Esophagus mucosa (tissue), 1 donor: ENCODE data around the gene IRF8. TPM values are rescaled to one million over a fixed set of nuclear protein-coding genes. Genes with fewer than 3 reads are reported as not detected.

Experiments used
- ATAC-seq: fragments of 200-7000 bp; cut with Tn5 transposase; one replicate; pipeline ENCODE4 v1.9.1; 2020
- total RNA-seq: library from RNA; stranded (reverse); gene quantifications from one replicate; pipeline ENCODE4 v1.2.4, GENCODE V29; 2023
- donor health status: DM: yes; HTN: yes; CAD: no.

IRF8 gene
- total RNA-seq, 1 donor from 2014 or later, result 2.2 TPM

DNA sequence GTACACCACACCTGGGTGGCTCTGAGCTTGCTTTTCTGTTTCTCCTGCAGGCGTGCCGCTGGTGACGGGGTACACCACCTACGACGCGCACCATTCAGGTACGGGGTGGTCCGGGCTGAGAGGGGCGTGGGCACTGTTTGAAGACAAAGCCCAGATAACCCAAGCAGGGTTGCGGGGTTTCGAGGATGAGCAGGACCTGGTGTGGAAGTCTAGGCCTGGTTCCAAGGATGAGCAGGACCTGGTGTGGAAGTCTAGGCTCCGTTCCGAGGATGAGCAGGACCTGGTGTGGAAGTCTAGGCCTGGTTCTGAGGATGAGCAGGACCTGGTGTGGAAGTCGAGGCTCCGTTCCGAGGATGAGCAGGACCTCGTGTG, 15.4 kb downstream of the IRF8 start:
- no peak for ATAC-seq

DNA sequence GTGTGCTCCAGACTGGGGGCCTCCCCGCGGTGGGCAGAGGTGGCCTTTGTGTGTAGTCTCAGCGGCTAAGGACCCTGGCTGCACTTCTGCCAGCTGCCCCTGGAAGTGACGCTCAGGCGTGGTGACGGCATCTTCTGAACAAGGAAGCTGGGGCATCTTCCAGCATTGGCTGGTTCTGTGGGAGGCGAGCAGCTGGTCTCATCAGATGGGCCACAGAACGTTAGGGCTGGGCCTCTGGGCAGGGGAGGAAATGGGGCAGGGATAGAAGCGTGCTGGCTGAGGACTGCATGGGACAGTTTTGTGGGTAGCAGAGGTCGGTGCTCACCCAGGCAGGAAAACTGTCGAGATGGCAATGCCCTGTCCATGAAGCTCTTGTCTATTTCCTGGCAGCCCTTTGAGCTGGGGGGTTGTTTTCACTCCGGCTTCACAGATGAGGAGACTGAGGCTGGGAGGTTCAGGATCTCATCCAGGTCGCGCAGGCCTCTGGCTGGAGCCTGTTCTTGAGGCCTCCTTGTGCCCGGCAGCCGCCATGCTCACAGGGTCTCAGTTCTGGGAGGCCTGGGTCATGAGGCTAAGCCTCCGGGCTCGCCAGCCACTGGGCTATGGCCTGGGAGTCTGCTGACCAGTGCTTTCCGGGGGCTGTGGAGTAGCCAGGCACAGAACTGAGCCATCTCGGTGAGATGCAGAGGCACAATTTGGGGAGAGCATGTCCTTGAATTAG, 16.3 kb downstream of the IRF8 start:
- no peak for ATAC-seq

DNA sequence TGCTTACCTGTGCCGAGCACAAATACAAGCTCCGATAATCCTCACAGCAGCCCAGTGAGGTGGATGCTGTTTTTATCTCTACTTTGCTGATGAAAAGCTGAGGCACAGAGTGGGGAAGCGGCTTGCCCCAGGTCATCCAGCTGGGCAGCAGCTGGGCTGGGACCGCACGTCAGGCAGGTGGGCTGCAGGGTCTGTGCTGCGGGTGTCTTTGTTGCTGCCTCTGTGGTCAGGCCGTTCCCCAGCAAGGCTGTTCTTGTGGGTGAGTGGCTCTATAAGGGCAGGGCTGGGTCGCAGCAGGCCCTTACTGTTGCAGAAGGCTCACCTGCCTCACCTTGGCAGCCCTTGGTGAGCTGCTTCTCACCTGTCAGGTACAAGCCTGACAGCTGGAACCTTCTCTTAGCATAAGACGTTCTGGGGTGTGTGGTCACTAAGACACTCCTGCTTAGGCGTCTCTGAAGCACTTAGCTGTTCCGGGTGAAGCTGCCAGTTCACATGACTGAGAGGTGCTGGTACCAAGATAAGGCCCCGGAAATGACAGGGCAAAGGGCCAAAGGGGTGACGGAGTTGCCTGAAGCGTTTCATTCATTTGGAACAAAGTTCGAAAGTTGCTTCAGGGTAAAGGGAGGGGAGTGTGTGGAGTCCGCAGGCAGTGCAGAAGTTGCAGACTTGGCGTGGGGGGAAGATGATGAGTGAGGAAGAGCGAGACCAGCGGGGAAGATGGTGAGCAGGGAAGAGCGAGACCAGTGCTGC, 17.4 kb downstream of the IRF8 start:
- ATAC-seq, result peak; percentile 43

DNA sequence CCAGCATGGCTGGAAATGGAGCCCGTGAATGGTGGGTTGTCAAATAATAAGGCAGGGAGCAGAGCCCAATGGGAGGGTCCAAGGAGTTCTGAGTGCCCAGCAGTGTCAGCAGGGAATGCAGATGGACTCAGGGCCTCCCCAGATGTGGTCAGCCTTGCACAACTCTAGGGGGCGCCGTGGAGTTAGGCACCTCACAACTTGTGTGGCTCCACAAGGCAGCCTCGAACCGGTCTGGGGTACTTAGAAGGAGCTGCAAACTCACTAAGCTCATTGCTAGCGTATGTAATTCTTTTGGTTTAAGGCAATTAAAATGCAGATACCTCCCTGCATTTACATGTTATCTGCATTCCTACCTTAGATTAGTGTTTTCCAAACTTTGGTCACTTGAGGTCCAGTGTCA, 18.1 kb downstream of the IRF8 start:
- no peak for ATAC-seq

DNA sequence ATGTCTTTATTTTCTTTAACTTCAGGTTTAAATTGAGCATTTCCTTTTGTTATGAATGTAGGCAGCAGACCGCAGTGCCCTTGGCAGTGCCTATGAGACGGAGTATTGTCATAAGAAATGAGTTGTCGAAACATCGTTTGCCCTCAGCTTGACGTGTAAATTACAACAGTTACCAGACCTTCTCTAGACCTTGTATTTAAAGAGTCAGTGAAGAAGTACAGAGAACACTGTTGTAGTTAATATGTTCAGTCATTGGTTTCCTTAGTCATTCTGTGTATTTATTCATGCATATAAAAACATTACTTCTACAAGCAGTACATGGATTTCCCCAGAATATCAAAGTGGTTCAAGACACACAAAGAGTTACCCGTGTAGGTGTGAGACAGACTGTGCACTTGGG, 19.0 kb downstream of the IRF8 start:
- ATAC-seq, result no peak

DNA sequence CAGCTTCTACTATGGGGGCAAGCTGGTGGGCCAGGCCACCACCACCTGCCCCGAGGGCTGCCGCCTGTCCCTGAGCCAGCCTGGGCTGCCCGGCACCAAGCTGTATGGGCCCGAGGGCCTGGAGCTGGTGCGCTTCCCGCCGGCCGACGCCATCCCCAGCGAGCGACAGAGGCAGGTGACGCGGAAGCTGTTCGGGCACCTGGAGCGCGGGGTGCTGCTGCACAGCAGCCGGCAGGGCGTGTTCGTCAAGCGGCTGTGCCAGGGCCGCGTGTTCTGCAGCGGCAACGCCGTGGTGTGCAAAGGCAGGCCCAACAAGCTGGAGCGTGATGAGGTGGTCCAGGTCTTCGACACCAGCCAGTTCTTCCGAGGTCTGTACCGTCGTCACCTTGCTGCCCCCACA, 19.5 kb downstream of the IRF8 start:
- peak; percentile 5 for ATAC-seq

DNA sequence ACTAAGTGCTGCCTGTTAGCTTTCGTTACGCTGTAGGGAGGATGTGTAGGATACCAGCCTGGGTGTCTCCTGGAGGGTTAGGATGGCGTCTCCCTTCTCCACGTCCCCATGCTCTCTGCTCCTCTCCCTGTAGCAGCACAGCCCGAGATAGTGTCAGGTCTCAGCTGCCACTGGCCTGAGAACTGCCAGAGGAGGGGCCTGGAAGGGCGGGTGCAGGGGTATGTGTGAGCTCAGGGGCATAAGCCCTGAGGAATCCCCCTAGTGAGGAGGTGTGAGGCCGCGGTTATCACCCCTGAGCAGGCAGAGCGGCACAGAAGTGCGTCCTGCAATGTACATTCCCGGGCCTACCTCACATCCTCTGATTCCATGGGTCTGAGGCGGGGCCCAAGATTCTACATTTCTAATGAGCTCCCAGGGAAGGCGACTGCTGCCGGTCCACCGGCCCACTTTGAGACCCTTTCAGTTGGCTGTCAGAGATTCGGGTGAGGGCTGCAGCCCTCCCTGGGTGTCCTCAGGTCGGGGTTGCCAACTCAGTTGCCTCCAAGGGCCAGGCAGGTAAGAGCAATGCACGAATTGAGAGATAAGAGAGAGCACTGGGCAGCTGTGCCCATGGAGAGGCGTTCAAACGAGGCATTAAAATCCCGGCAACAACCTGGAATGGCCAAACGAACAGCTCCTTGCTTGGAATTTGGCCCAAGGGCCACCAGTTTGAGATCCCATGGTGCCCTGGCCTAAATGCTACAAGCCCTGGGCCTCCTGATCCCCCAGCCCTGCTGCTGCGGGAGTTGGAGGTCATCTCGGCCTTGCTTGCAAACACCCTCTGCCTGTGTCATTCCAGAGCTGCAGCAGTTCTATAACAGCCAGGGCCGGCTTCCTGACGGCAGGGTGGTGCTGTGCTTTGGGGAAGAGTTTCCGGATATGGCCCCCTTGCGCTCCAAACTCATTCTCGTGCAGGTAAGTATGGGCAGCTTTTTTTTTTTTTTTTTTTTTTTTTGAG, 20.6 kb downstream of the IRF8 start:
- ATAC-seq, result no peak

DNA sequence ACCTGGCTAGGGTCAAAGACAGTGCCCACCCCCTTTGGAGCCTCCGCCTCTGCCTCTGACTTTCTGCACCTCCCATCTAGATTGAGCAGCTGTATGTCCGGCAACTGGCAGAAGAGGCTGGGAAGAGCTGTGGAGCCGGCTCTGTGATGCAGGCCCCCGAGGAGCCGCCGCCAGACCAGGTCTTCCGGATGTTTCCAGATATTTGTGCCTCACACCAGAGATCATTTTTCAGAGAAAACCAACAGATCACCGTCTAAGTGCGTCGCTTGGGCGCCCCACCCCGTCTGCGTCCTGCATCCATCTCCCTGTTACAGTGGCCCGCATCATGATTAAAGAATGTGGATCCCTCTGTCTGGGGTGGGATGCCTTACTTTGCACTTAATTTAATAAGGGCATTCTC, 22.1 kb downstream of the IRF8 start:
- no peak for ATAC-seq

DNA sequence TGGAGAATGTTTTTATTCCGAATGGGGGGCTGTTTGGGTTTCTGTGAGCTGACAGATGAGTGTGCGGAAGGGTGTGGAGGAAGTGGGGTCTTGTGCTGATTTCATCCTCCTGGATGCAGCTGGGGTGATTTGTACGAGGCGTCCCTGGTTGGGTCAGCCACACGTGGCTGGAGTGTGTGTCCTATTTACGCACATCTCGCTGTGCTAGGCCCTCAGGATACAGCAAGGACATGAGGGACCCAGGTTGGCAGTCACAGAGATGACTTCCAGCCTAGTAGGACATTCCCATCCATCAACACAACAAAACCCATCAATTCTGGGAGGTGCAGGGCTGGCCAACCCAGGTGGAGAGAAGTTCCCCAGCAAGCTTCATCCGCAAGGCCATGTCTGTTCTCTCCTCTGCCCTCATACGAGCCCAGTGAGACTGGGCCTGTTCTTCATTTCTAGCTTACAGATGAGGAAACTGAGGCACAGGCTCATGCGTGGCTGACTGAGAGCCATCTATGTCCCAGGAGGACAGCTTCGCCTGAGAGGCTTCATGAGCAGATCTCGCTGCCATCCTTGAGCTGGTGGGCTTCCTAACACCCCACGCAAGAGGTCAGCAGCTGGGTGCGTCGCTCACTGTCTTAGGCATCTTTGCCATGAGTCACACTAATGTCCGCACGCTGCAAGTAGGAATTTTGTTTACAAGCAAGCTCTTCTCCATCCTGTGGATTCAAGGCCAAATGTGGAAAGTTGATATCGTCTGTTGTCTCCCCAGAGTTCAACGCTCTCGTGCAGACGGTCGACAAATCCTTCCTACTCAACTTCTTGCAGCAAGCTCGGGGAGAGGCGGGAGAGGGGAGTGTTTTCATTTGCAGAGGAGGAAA, 24.4 kb downstream of the IRF8 start:
- ATAC-seq, result no peak

DNA sequence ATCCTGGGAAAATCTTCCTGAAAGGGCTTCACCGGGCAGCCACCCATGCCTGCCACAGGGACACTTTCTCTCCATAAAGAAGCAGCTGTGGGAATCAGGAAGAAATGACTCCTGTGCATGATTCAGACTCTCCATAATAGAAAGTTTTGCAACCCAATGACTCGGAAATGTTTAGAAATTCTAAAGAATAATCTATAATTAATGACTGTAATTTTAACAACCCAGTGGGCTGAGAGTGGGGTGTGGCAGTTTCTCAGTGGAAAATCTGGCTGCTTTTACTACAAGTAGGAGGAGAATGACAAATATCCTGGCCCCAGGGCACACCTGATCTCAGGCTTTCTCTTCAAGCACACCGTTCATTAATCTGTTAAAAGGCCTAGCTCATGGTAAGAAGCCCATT, 25.7 kb downstream of the IRF8 start:
- peak; percentile 59 for ATAC-seq

DNA sequence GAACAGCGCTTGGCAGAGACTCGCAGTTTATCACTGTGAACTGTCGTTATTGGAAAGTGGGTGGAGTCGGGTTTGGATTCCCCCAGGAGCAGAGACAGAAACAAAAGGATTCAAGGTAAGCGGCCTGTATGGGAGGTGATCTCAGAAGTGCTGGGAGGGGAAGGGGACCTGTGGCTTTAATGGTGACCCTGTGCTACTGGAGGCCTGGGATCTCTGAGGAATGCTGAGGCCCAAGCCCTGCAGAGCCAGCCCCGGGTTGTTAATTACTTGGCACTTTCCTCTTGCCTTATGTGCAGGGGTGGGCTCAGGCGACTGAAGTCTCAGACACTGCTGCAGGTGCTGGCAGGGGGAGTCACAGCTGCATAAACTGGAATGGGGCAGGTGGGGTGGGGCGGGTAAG, 27.4 kb downstream of the IRF8 start:
- no peak for ATAC-seq

DNA sequence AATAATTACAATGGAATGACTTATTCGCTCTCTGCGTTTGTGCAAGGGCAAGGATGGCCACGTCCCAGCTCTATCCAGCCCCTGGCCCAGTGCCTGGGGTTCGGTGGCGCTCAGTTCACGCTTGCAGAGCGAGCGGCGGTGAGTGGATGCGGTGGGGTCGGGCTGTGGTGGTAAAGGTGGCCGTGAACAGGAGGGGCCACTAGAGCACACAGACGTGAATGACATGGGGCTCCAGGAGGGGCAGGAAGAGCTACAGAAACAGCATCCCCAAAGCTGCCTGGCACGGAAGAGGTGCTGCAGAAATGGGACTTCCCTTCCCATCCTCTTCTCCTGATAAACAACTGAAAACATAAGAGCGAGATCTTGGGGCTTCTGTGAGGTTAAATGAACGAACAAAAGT, 28.4 kb downstream of the IRF8 start:
- ATAC-seq, result no peak

DNA sequence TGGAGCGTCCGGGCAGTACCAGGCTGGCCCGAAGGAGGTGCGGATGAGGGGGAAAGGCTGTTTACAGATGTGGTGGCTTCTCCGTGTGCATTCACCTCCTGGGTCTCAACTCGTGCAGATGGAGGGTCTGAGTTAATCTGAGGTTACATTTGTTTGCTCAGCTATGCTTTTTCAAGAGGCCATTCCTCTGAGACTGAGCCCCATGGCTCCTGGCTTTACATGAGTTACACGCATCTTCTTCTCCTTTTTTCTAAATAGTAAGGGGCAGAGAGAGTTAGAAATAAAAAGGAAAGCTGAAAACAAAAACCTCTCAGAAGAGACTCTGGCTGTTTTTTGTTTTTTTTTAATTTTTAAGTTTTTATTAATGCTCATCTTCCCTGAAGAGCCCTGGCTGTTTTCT, 29.0 kb downstream of the IRF8 start:
- ATAC-seq, result no peak

DNA sequence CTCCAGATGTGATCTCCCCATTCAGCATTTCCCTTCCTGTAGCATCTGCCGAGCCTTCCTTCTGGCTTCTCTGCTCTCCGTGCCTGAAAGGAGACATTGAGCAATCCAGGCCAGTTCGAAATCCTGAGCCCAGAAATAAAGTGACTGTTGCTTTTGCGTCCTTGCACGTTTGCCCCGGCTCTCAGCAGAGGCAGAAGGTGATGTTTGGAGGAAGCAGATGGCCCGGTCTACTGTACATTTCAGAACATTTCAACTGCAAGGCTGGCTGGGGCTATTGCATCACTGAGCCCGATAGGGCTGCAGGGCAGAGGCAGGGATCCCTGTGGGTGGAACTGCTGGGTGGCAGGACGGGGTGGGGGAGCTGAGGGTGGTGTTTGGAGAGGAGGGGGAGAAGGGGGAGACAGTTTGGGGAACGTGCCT, 29.4 kb downstream of the IRF8 start:
- ATAC-seq, result no peak

DNA sequence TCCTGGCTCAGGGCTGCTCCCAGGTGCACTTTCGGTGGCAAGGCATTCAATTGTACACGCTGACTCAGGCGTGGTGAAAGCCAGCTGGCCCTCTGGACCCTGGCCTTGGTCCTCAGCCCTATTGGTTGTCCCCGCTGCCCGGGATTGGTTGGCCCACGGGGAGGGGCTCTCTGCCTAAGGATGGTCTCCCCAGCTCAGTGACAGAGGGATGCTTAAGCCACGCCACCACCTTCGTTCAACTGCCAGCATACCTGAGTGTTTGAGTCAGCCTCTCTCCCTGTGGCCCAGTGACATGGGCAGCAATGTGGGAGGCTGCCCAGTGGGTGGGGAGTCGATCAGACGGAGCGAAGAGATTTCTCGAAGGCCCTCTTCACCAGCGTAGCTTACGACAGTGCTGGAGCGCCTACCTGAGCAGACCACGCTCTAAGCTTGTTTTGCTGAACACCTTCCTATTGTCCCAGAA, 30.3 kb downstream of the IRF8 start:
- ATAC-seq, result no peak

DNA sequence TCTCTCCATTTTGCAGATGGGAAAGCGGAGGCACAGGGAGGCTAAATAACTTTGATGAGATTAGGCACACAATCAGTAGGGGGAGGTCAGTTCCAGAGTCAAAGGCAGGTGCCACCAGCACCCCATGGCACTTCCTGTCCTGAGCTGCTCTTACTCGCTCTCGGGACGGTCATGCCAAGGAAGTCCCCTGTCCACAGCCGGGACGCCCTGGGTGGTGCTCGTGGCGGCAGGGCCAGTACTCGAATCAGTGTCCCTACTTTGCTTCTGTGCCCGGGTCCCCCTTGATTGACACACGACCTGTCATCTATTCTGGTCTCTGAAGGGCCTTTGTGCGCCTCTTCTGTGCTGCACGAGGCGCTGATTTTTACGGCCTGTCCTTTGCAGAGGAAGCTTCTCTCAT, 31.3 kb downstream of the IRF8 start:
- no peak for ATAC-seq

DNA sequence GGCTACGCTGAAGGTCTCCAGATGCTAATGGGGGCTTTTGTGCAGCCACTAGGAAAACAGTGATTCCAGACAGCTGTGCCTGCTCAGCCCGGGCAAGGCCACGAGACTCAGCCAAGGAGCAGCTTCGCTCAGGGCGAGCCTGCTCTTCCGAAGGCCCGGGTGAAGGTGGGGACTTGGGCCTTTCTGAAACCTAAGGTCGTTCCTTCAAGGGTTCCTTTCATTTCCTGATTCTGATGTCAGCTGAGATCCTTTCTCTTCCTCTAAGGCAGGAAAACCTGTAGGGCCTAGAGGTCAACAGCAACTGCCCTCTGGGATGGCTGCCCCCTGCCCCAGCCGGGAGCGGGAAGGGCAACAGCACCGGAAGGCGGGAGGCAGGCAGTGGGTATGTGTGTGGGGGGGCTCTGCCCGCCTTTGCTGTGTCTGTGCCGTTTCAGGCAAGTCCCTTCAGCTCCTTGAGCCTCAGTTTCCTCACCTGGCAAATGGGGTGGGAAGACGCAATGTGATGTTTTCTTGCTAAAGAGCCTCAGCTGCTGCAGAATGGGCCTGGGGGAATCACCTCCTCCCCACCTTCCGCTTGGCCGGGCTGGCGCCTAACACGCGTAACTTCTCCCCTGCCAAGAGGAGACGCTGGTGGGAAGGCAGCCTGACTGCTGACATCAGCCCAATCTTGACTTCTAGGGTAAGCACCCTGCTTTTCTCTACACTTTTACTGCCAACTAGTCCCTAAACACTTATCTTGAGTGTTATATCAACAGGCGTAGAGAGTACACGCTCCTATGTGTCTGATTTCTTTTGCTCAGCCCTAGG, 32.8 kb downstream of the IRF8 start:
- no peak for ATAC-seq

DNA sequence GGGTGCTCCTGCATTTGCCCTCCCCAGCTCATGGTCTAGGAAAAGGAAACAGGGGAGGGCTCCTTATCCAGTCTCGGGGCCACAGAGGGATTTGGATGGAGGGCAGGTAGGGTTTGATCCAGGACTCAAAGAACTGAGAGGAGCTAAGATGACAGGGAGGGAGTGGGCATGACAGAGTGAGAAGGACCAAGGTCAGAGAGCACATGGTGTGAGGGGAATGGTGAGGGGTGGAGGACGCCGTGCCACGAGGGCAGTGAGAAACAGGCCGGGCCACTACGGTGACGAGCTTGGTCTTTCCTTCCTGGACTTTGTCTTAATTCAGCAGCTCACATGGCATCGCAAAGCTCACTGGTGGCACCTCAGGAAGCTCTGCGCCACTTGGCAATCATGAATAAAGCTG, 35.2 kb downstream of the IRF8 start:
- no peak for ATAC-seq

DNA sequence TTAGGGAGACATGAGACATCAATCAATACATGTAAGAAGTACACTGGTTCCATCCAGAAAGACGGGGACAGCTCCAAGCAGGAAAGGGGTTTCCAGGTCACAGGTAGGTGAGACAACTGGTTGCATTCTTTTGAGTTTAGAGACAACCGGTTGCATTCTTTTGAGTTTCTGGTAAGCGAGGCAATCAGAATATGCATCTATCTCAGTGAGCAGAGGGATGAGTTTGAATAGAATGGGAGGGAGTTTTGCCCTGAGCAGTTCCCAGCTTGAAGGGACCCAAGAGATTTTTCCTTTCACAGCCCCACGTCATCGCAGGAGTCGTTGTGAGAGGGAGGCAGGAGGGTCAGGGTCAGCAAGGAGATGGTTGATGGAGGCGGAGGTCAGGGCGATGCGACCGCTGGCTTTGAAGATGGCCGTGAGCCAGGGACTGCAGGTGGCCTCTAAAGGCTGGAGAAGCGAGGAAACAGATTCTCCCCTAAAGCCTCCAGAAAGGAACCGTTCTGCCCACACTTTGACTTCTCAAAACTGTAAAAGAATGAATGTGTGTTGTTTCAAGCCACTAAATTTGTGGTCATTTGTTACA, 36.5 kb downstream of the IRF8 start:
- no peak for ATAC-seq

DNA sequence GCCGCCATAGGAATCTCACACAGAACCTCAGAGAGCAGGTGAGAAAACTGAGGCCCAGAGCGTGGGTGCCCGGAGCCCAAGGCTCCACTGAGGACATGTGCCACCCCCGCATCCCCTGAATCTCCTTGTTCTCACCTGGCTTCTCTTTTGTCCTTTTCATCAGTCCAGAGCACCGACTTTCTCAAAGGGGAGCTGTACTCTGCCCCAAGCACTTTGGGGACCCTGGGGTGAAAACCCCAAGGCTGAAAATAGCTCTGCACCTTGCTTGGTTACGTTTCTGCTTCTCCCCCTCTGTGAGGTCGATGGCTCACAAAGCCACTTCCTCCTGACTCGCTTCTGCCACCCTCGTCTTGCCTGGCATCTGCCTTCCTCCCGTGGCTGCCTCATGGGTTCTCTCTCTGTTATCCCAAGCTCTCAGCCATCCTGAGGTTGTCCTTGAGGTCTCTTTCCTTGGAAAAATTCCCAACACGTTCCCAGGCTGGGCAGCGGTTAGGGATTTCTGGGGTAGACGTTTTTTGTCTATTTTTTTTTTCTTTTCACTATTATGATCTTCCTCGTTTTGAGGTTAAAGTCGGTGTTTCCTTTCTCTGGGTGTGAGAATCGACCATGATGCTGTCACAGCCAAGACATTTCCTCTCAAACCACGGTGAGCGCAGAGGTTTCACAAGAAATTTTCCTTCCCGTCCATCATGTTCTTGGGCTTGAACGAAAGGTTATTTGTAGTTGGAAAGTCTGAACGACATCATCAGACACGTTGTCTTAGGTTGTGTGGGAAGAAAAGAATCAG, 37.2 kb downstream of the IRF8 start:
- peak; percentile 37 for ATAC-seq
